Measurements from ENCODE around the gene HMGXB3.
"Not testable (repeated sequence)": the region's sequence is repeated elsewhere in the genome, so short reads cannot be mapped to it uniquely, and the experiment has no call there.

HMGXB3 gene

GRCh38 chr5:150081541-150082283 lies 81.2 kb downstream of the HMGXB3 start:
- in situ Hi-C loops (cut with HindIII; ENCODE audit: low sequenced_read_pairs): no loop called here
- TF ChIP-seq CTCF (IDR thresholded peaks at IDR 0.05; ENCODE audit: low read depth, low read length, missing control alignments): no peak
- H3K4me3 ChIP-seq (ENCODE audit: low read depth, low read length): no peak overlapping the region
- DNase-seq (ENCODE audit: low read depth): no peak

- in situ Hi-C loops (cut with HindIII; ENCODE audit: low sequenced_read_pairs): no loop called here
- H3K4me3 ChIP-seq (ENCODE audit: low read depth, low read length): no peak overlapping the region
- no peak for TF ChIP-seq CTCF (IDR thresholded peaks at IDR 0.05; ENCODE audit: low read depth, low read length, missing control alignments)
- no peak for DNase-seq (ENCODE audit: low read depth)
These were observed 81.8 kb downstream of the HMGXB3 start for GRCh38 chr5:150082374-150082773.

- no peak for TF ChIP-seq CTCF (IDR thresholded peaks at IDR 0.05; ENCODE audit: low read depth, low read length, missing control alignments)
- no peak overlapping the region for H3K4me3 ChIP-seq (ENCODE audit: low read depth, low read length)
- DNase-seq (ENCODE audit: low read depth): no peak
- in situ Hi-C loops (cut with HindIII; ENCODE audit: low sequenced_read_pairs): no loop called here
These were observed 82.3 kb downstream of the HMGXB3 start for GRCh38 chr5:150082889-150083288.

GRCh38 chr5:150084754-150085153 lies 84.2 kb downstream of the HMGXB3 start:
- in situ Hi-C loops (cut with HindIII; ENCODE audit: low sequenced_read_pairs); H3K4me3 ChIP-seq (ENCODE audit: low read depth, low read length): not testable (repeated sequence)

GRCh38 chr5:150085191-150085912 lies 84.8 kb downstream of the HMGXB3 start:
- H3K4me3 ChIP-seq (ENCODE audit: low read depth, low read length): no peak overlapping the region
- in situ Hi-C loops (cut with HindIII; ENCODE audit: low sequenced_read_pairs): no loop called here
- DNase-seq (ENCODE audit: low read depth): no peak
- no peak for TF ChIP-seq CTCF (IDR thresholded peaks at IDR 0.05; ENCODE audit: low read depth, low read length, missing control alignments)

More at GRCh38 chr5:150084754-150085153, 84.2 kb downstream of the HMGXB3 start:
- not testable (repeated sequence) for DNase-seq (ENCODE audit: low read depth)

GRCh38 chr5:150085950-150086715 lies 85.6 kb downstream of the HMGXB3 start, which contains the start of gene CSF1R:
TSS of gene CSF1R (minus strand) at chr5:150086554. CDS start at chr5:150086427, 127 bp downstream.
- H3K4me3 ChIP-seq (ENCODE audit: low read depth, low read length): no peak within 1 kb of the TSS
- no peak for DNase-seq (ENCODE audit: low read depth)
- no peak for TF ChIP-seq CTCF (IDR thresholded peaks at IDR 0.05; ENCODE audit: low read depth, low read length, missing control alignments)
- in situ Hi-C loops (cut with HindIII; ENCODE audit: low sequenced_read_pairs): no loop called here
